HepG2 (cell line): ENCODE results near the gene SPAG7. TPM values are rescaled to one million over a fixed set of nuclear protein-coding genes. Genes with fewer than 3 reads are reported as not detected.

Experiments used
- NFE2L2 ChIP-seq: fragments of 150-350 bp; IDR thresholded peaks from 2 replicates; pipeline ENCODE4 v1.6.1; 2014; ENCODE audit warnings: low read length
- NFIC ChIP-seq: IDR thresholded peaks from 2 replicates; pipeline ENCODE4 v1.6.1; 2012; ENCODE audit warnings: mild to moderate bottlenecking, low read length, inconsistent platforms
- NFKBIZ ChIP-seq: IDR thresholded peaks from 2 replicates; pipeline ENCODE4 v1.6.1; 2018; ENCODE audit warnings: missing genetic modification reagents, missing compliant biosample characterization
- RBM22 ChIP-seq: fragments of 200-400 bp; formaldehyde crosslinking; optimal IDR thresholded peaks from 2 replicates; pipeline ENCODE3; 2017; ENCODE audit warnings: mild to moderate bottlenecking, low read length, moderate library complexity
- REPIN1 ChIP-seq: sonication (generic); formaldehyde crosslinking; IDR thresholded peaks from 2 replicates; pipeline ENCODE4 v1.8.0; 2022; ENCODE audit warnings: missing genetic modification reagents, low read depth, mild to moderate bottlenecking, borderline replicate concordance
- RFX1 ChIP-seq: fragments of 450-650 bp; IDR thresholded peaks from 2 replicates; pipeline ENCODE4 v1.6.1; 2017
- SRSF1 ChIP-seq: fragments of 200-400 bp; formaldehyde crosslinking; optimal IDR thresholded peaks from 2 replicates; pipeline ENCODE3; 2017; ENCODE audit warnings: mild to moderate bottlenecking, low read depth, low read length, moderate library complexity
- ZBTB21 ChIP-seq: sonication (generic); formaldehyde crosslinking; IDR thresholded peaks from 2 replicates; pipeline ENCODE4 v1.4.0; 2020; ENCODE audit warnings: missing genetic modification reagents
- ZBTB40 ChIP-seq, 2 experiments: fragments of 450-650 bp in 1 of 2; sonication (generic) in 1 of 2; formaldehyde crosslinking in 1 of 2; IDR thresholded peaks; 2 replicates each; pipeline versions ENCODE4 v1.6.1 to v1.8.0; 2016 to 2022; ENCODE audit warnings: antibody characterized with exemption in 1 of 2, mild to moderate bottlenecking in 1 of 2, missing genetic modification reagents in 1 of 2
- ZNF543 ChIP-seq: sonication (generic); formaldehyde crosslinking; IDR thresholded peaks from 2 replicates; pipeline ENCODE4 v1.4.0; 2020; ENCODE audit warnings: mild to moderate bottlenecking, missing genetic modification reagents
- polyA plus RNA-seq, 8 experiments: library from polyadenylated mRNA; depleted of rRNA in 3 of 8; stranded (reverse) in 7 of 8; unstranded in 1 of 8; fragments of >200 nt; fragmentation: Illumina TruSeq in 4 of 8; extraction: Trizol in 4 of 8; gene quantifications; 2 replicates each; pipeline versions ENCODE4 v1.2.1 to v1.2.3, GENCODE V29; 2011 to 2016; ENCODE audit warnings: low read depth in 4 of 8, missing spikeins in 1 of 8, mixed read lengths in 1 of 8; ENCODE audit not compliant: insufficient read depth in 1 of 8
- total RNA-seq, 5 experiments: library from RNA; depleted of rRNA; stranded (reverse); fragments of >200 nt; fragmentation: Illumina TruSeq; extraction: Trizol; gene quantifications; 2 replicates each; pipeline ENCODE4 v1.2.3, GENCODE V29; 2016; ENCODE audit warnings: low read depth in 1 of 5
- TF ChIP-seq, protein P1 (sequence below): sonication (generic); formaldehyde crosslinking; IDR thresholded peaks from 2 replicates; pipeline ENCODE4 v1.4.0; 2020; ENCODE audit warnings: mild to moderate bottlenecking, low read depth, missing genetic modification reagents
- TF ChIP-seq, protein P2 (sequence below): sonication (generic); formaldehyde crosslinking; IDR thresholded peaks from 2 replicates; pipeline ENCODE4 v1.4.0; 2020; ENCODE audit warnings: missing genetic modification reagents, borderline replicate concordance
- TF ChIP-seq, protein P3 (sequence below): sonication (generic); formaldehyde crosslinking; IDR thresholded peaks from 2 replicates; pipeline ENCODE4 v1.4.0; 2020; ENCODE audit warnings: missing genetic modification reagents, borderline replicate concordance

The SPAG7 gene
- total and polyA plus RNA-seq, 2 of the 13 experiments (the other 11 are each of a cell fraction or from before 2014, with no cell fraction given), result 51.0 to 59.0 TPM

DNA sequence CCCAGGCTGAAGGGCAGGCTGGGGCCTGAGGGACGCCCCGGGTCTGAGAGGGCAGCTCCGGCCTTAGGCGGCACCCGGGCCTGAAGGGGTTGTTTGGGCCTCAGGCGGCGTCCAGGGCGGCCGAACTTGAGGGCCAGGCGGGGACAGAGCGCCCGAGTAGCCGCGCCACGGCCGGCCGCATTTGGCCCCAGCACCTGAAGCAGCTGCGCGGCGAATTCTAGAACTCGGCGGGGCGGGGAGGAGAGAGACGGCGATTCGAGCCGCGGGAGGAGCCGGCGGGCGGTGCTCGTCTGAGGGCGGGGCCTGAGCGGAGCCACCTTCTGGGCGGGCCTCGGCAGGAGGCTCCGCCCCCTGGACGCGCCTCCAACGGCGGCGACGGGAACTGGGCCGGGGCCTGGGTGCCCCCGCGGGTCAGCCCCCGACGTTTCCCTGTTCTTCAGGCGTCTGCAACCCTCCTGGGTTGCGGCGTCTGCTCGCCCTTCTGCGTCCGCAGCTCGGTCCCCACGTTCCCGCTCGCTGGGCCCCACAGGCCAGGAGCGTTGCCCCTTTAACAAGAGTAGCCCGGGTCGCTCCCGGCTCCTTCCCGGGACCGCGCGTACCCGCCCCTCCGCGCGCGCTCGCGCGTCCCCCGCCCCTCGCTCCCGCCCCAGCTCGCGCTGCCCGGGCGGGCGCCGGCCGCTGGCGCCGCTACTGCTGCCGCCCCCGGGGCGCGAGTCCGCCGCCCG is 29.8 kb upstream of the SPAG7 start, which contains the start of the genes INCA1 and KIF1C (continued):
- TF ChIP-seq ZBTB40 (IDR thresholded peaks at IDR 0.05) (no peak), ZBTB40 (CRISPR knock-in tag; IDR thresholded peaks at IDR 0.05) (0 out of 2 replicates have a peak, but pooled peaks have one; percentile 12), REPIN1 (CRISPR knock-in tag) (0 out of 2 replicates have a peak, but pooled peaks have one; percentile 50), RFX1 (no peak), ZBTB21 (CRISPR knock-in tag) (no peak), RBM22 (peak; percentile 46), ZNF543 (CRISPR knock-in tag) (no peak), NFE2L2 (no peak), SRSF1 (no peak), NFIC (no peak), NFKBIZ (CRISPR knock-in tag) (no peak)
- TF ChIP-seq, protein P1, sequence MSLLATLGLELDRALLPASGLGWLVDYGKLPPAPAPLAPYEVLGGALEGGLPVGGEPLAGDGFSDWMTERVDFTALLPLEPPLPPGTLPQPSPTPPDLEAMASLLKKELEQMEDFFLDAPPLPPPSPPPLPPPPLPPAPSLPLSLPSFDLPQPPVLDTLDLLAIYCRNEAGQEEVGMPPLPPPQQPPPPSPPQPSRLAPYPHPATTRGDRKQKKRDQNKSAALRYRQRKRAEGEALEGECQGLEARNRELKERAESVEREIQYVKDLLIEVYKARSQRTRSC, result no peak
- TF ChIP-seq, protein P2, sequence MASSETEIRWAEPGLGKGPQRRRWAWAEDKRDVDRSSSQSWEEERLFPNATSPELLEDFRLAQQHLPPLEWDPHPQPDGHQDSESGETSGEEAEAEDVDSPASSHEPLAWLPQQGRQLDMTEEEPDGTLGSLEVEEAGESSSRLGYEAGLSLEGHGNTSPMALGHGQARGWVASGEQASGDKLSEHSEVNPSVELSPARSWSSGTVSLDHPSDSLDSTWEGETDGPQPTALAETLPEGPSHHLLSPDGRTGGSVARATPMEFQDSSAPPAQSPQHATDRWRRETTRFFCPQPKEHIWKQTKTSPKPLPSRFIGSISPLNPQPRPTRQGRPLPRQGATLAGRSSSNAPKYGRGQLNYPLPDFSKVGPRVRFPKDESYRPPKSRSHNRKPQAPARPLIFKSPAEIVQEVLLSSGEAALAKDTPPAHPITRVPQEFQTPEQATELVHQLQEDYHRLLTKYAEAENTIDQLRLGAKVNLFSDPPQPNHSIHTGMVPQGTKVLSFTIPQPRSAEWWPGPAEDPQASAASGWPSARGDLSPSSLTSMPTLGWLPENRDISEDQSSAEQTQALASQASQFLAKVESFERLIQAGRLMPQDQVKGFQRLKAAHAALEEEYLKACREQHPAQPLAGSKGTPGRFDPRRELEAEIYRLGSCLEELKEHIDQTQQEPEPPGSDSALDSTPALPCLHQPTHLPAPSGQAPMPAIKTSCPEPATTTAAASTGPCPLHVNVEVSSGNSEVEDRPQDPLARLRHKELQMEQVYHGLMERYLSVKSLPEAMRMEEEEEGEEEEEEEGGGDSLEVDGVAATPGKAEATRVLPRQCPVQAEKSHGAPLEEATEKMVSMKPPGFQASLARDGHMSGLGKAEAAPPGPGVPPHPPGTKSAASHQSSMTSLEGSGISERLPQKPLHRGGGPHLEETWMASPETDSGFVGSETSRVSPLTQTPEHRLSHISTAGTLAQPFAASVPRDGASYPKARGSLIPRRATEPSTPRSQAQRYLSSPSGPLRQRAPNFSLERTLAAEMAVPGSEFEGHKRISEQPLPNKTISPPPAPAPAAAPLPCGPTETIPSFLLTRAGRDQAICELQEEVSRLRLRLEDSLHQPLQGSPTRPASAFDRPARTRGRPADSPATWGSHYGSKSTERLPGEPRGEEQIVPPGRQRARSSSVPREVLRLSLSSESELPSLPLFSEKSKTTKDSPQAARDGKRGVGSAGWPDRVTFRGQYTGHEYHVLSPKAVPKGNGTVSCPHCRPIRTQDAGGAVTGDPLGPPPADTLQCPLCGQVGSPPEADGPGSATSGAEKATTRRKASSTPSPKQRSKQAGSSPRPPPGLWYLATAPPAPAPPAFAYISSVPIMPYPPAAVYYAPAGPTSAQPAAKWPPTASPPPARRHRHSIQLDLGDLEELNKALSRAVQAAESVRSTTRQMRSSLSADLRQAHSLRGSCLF (CRISPR knock-in tag), result no peak; the same call in 1 of the 2 replicates
- TF ChIP-seq, protein P3, sequence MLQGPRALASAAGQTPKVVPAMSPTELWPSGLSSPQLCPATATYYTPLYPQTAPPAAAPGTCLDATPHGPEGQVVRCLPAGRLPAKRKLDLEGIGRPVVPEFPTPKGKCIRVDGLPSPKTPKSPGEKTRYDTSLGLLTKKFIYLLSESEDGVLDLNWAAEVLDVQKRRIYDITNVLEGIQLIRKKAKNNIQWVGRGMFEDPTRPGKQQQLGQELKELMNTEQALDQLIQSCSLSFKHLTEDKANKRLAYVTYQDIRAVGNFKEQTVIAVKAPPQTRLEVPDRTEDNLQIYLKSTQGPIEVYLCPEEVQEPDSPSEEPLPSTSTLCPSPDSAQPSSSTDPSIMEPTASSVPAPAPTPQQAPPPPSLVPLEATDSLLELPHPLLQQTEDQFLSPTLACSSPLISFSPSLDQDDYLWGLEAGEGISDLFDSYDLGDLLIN (CRISPR knock-in tag), result no peak
